Measurements from ENCODE around the gene TAS2R41.

DNA sequence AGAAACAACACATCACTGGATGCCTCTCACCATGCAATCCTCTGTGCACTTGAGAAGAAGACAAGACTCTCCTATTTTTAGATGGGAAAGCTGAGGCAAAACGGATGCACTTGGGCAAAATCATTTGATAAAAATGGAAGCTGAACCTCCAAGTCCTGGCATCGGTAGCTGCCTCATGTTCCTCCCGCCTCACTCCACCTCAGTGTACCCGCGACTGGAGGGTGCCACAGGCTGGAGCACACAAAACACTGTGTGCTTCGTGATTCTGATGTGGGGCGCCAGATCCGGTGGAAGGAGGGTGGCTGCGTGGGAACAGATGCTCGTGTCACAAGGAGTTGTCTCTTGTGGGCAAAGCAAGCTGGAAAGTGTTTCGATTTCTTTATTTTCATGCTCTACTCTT lies 41.3 kb downstream of the TAS2R41 start:
- no peak for TF ChIP-seq EZH2 (IDR thresholded peaks at IDR 0.05)
- TF ChIP-seq POLR2AphosphoS5 (IDR thresholded peaks at IDR 0.05; ENCODE audit: borderline replicate concordance, low read depth, low read length), result no peak
